Keratinocyte (primary cell): ENCODE results near the gene TRAPPC6A. TPM values are rescaled to one million over a fixed set of nuclear protein-coding genes. Genes with fewer than 3 reads are reported as not detected.

Experiments
- DNase-seq: peaks from one replicate; pipeline ENCODE4 v3.0.0-alpha.2; 2011; ENCODE audit warnings: low read depth, missing footprints, low spot score
- FAIRE-seq: peaks from 2 replicates; lab custom pipeline; 2011; peaks lifted over from hg19 to GRCh38; lab: Jason Lieb, UNC
- H2AFZ ChIP-seq: 2 replicates; pipeline ENCODE4 v1.6.0; 2012; ENCODE audit warnings: low read length, control low read depth, inconsistent platforms; ENCODE audit not compliant: control insufficient read depth
- H3K27ac ChIP-seq: 2 replicates; pipeline ENCODE4 v1.5.1; 2011; ENCODE audit warnings: low read length; ENCODE audit not compliant: control insufficient read depth, insufficient read depth
- H3K27me3 ChIP-seq: 3 replicates; pipeline ENCODE4 v1.6.0; 2011; ENCODE audit warnings: low read length; ENCODE audit not compliant: control insufficient read depth, insufficient read depth; ENCODE audit errors: extremely low read depth
- H3K36me3 ChIP-seq, 2 experiments: 2 replicates in 1 of 2; 3 replicates in 1 of 2; pipeline ENCODE4 v1.5.1; 2011; ENCODE audit warnings: low read length in 2 of 2, mild to moderate bottlenecking in 1 of 2; ENCODE audit not compliant: control insufficient read depth in 2 of 2, insufficient read depth in 2 of 2; ENCODE audit errors: extremely low read depth in 1 of 2
- H3K4me1 ChIP-seq: 3 replicates; pipeline ENCODE4 v1.5.1; 2011; ENCODE audit warnings: low read length; ENCODE audit not compliant: control insufficient read depth, insufficient read depth; ENCODE audit errors: extremely low read depth
- H3K4me2 ChIP-seq: 3 replicates; pipeline ENCODE4 v1.6.0; 2011; ENCODE audit warnings: low read depth, low read length; ENCODE audit not compliant: control insufficient read depth, insufficient read depth; ENCODE audit errors: extremely low read depth
- H3K4me3 ChIP-seq, 3 experiments: fragments of 200-600 bp in 1 of 3; sonication (generic) in 1 of 3; 2 replicates in 2 of 3; 3 replicates in 1 of 3; pipeline ENCODE4 v1.5.1; 2011 to 2016; ENCODE audit warnings: low read length in 3 of 3, mild to moderate bottlenecking in 3 of 3, control low read depth in 2 of 3, inconsistent platforms in 1 of 3, low read depth in 1 of 3, mixed read lengths in 1 of 3, mixed run types in 1 of 3, moderate library complexity in 1 of 3; ENCODE audit not compliant: control insufficient read depth in 2 of 3, insufficient read depth in 2 of 3; ENCODE audit errors: extremely low read depth in 1 of 3
- H3K79me2 ChIP-seq: 2 replicates; pipeline ENCODE4 v1.6.0; 2012; ENCODE audit warnings: low read length; ENCODE audit not compliant: control insufficient read depth, insufficient read depth
- H3K9ac ChIP-seq: 3 replicates; pipeline ENCODE4 v1.6.0; 2011; ENCODE audit warnings: low read length; ENCODE audit not compliant: control insufficient read depth, insufficient read depth; ENCODE audit errors: extremely low read depth
- H3K9me1 ChIP-seq: 3 replicates; pipeline ENCODE4 v1.6.0; 2011; ENCODE audit warnings: low read length; ENCODE audit not compliant: control insufficient read depth, insufficient read depth; ENCODE audit errors: extremely low read depth
- H3K9me3 ChIP-seq: 2 replicates; pipeline ENCODE4 v1.5.1; 2012; ENCODE audit warnings: low read depth, low read length; ENCODE audit not compliant: control insufficient read depth
- H4K20me1 ChIP-seq: 3 replicates; pipeline ENCODE4 v1.6.0; 2011; ENCODE audit warnings: low read length; ENCODE audit not compliant: control insufficient read depth, insufficient read depth; ENCODE audit errors: extremely low read depth
- CTCF ChIP-seq, 3 experiments: IDR thresholded peaks in 1 of 3; conservative IDR thresholded peaks in 1 of 3; optimal IDR thresholded peaks in 1 of 3; 2 replicates in 2 of 3; 3 replicates in 1 of 3; pipeline versions ENCODE3 to v1.5.1; 2011; ENCODE audit warnings: low read length in 3 of 3, mild to moderate bottlenecking in 3 of 3, moderate library complexity in 2 of 3, control low read depth in 1 of 3, inconsistent platforms in 1 of 3; ENCODE audit not compliant: insufficient read depth in 2 of 3; ENCODE audit errors: extremely low read depth in 1 of 3
- EZH2 ChIP-seq: IDR thresholded peaks from one replicate; pipeline ENCODE4 v1.6.1; 2012; ENCODE audit warnings: inconsistent platforms, mild to moderate bottlenecking, low read length, moderate library complexity
- dilution Hi-C: fragments of 300-500 bp; cut with MboI; formaldehyde crosslinking; loops from one replicate; pipeline ENCODE4 v1.7.0; 2020; ENCODE audit warnings: low sequenced_read_pairs; ENCODE audit not compliant: extremely low pct_ligation_motif_present
- polyA plus RNA-seq, 5 experiments: library from polyadenylated mRNA; depleted of rRNA in 3 of 5; stranded (reverse) in 3 of 5; stranded (forward) in 1 of 5; unstranded in 1 of 5; fragments of >200 nt; gene quantifications; 1 replicate in 1 of 5; 2 replicates in 3 of 5; 3 replicates in 1 of 5; pipeline versions ENCODE4 v1.2.1 to v1.2.3, GENCODE V29; 2011 to 2012; ENCODE audit warnings: missing spikeins in 2 of 5, low read depth in 1 of 5, low replicate concordance in 1 of 5

The TRAPPC6A gene
- polyA plus RNA-seq, 1 donor (not counting 4 experiments of a cell fraction or from before 2014, with no cell fraction given): 4.7 TPM

- Histone ChIP-seq H3K9me3 (no peaks in the 10 kb centered on the region), H3K27me3 (no peaks in the 10 kb centered on the region), H4K20me1 (no peaks in the 10 kb centered on the region), H3K36me3 (peaks cover 0 to 4% of the 10 kb centered on the region in 2 experiments), H3K4me1 (peaks cover 6% of the 10 kb centered on the region), H3K4me3 (no peak overlapping the region), H3K9me1 (no peaks in the 10 kb centered on the region), H3K79me2 (peaks cover 20% of the 10 kb centered on the region), H3K4me2 (no peak overlapping the region), H2AFZ (no peak overlapping the region), H3K27ac (no peak overlapping the region), H3K9ac (no peak overlapping the region)
- DNase-seq (no peak), FAIRE-seq (no peak)
- TF ChIP-seq CTCF (optimal IDR thresholded peaks at IDR 0.05 in 1 of 3, IDR thresholded peaks at IDR 0.05 in 1 of 3, conservative IDR thresholded peaks at IDR 0.05 in 1 of 3; ENCODE audit: extremely low read depth in 1 of 3, insufficient read depth in 2 of 3, low read length in 3 of 3) (no peak), EZH2 (no peak)
- dilution Hi-C loops: no loop called here
Measured at GRCh38 chr19:45182758-45183157, 4.7 kb upstream of the TRAPPC6A start.

DNA sequence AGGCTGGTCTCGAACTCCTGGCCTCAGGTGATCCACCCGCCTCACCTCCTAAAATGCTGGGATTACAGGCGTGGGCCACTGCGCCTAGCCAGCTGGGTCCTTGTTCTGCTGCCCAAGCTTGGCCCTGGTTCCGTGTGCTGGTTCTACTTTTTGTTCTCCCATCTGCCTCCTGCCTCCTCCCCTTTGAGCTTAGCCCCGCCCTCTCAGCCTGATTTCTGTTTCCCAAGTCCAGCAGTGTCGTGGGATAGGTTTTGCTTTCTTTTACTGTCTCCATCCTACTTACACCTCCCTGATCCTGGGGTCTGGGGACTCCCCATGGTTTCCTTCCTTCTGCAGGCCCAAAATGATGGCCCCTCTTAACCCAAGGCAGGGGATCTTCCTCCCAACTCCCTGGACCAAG is 2.9 kb upstream of the TRAPPC6A start:
- H2AFZ ChIP-seq: no peak overlapping the region
- peaks cover 13% of the 10 kb centered on the region for H3K4me1 ChIP-seq
- DNase-seq: no peak
- no peaks in the 10 kb centered on the region for H3K9me3 ChIP-seq
- dilution Hi-C loops: no loop called here
- no peak overlapping the region for H3K4me3 ChIP-seq
- peaks cover 20% of the 10 kb centered on the region for H3K79me2 ChIP-seq
- TF ChIP-seq EZH2 (no peak), CTCF (optimal IDR thresholded peaks at IDR 0.05 in 1 of 3, IDR thresholded peaks at IDR 0.05 in 1 of 3, conservative IDR thresholded peaks at IDR 0.05 in 1 of 3; ENCODE audit: extremely low read depth in 1 of 3, insufficient read depth in 2 of 3, low read length in 3 of 3) (no peak)
- no peak overlapping the region for H3K9ac ChIP-seq
- no peaks in the 10 kb centered on the region for H3K27me3 ChIP-seq
- peak overlapping the region; percentile 27 for H3K4me2 ChIP-seq
- no peak overlapping the region for H3K27ac ChIP-seq
- peaks cover 0 to 4% of the 10 kb centered on the region in 2 experiments for H3K36me3 ChIP-seq
- H3K9me1 ChIP-seq: no peaks in the 10 kb centered on the region
- FAIRE-seq: no peak
- no peaks in the 10 kb centered on the region for H4K20me1 ChIP-seq
